Measurements from ENCODE around the gene PLCD1.
"Not testable (repeated sequence)": the region's sequence is repeated elsewhere in the genome, so short reads cannot be mapped to it uniquely, and the experiment has no call there.

PLCD1 gene

GRCh38 chr3:38036286-38036685, 6.8 kb upstream of the PLCD1 start:
- no peak for DNase-seq

DNA sequence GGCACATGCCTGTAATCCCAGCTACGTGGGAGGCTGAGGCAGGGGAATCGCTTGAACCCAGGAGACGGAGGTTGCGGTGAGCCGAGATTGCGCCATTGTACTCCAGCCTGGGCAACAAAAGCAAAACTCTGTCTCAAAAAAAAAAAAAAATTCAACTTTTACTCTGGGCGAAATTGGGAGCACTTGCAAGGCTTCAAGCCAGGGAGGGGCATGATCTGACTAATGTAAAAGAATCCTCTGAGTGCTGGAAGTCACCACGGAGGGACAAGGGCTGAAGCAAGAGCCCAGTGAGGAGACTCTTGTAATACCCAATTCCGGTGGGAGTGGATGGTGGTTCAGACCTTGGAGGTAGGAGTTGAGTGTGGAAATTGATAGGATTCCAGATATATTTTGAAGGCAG, 4.9 kb upstream of the PLCD1 start:
- not testable (repeated sequence) for DNase-seq

GRCh38 chr3:38033586-38033985, 4.1 kb upstream of the PLCD1 start:
- not testable (repeated sequence) for DNase-seq

DNA sequence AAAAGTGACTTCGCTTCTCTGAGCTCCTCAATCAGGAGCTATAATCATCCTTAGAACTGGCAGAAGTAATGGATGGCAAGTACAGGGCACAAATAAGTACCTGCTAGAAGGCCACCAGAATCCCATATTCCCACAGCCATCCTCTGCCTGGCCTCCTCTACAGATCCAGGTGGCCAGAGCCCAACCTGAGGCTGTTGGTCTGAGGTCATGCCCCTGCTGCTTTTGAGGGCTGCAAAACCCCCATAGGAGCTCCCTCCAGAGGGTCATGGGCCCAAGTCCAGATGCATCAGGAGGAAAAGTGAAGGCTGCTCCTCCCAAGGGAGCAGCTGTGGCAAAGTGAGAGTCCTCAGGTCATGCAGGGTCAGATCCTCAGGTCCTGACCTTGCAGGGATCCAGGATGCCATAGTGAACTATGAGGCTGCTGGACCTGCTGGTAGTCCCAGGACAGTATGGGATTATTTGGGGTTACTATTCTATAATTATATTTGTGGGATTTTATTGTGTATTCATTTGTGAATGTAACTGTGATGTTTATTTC, 3.0 kb upstream of the PLCD1 start:
- DNase-seq: no peak

DNA sequence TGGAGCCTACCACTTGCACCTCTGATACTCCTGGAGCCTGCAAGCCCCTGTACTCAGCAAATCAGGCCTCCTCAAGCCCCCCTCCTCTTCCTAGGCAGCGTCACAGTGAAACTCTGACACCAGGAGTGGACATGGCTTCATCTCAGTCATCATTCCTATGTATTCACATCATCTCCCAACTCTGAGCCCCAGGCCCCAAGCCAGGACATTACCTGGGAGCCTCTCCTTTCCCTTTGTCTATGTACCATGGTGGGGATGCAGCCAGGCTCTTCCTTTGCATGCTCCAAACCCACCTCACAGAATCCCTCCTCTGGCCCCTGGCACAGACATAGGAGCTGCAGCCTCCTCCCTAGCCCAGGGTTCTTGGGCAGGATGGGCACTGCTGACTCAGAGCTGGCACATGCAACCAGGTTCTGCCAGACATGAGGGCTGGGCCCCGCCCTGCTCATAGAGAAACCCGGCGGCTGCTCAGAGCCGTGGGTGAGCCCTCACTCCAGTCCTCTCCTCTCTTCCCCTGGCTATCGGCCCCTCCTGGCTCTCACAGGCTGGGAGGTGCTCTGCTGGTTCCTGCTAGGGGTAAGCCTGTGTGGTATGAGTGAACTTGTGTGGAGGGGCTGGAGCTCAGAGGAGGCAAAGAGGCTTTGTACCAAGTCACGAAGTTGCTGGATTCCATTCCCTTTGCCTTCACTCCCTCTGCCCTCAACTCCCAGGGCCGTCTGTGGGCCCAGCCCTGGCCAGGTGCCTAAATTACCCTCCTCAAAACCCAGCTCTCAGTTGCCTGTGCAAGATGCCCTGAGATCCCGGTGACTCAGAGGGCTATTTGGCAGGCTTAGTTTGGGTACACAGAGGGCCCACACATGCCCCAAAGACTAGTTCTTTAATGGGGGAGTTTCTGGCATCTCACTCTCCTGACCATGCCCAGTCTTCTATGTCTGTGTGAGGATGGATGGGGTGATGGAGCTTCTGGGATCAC, 1.9 kb upstream of the PLCD1 start:
- peak; percentile 57 for DNase-seq

GRCh38 chr3:38030126-38031021, 932 bp upstream of the PLCD1 start:
- DNase-seq: no peak

DNA sequence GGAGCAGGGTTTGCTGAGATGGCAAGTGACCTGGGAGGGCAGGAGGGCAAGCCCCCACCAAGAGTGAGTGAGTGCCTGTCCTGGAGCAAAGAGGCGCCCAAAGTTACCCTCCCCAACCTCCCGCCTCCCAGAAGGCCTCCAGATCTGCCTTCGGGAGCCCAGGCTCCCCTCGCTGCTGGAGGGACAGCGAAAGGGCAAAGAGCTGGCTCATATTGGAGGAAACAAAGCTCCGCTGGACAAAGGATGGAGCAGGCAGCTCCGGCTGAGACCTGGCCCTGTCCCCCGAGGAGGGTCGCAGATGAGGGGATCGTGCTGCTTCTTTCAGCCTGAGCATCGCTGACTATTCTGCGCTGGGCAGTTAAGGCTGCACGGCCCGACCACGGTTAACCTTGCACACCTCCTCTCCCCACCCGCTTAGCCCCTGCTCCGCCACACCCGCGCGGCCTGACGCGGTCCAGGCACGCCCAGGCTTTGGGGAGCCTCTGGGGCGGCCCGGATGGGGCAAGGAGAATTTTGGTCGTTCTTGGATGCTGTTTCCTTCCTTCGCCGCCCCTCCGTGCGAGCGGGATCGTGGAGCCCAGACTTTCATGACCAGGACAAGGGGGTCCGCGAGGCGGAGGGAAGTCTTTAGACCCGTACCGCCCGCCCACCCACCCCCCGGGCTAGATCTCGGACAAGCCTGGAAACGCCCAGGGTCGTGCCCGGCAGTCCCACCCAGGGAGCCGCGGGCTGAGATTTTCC, 651 bp downstream of the PLCD1 start:
- no peak for DNase-seq

GRCh38 chr3:38027466-38028465, 1.7 kb downstream of the PLCD1 start:
- no peak for DNase-seq

- DNase-seq: no peak
Measured at GRCh38 chr3:38026856-38027255, 2.6 kb downstream of the PLCD1 start.

DNA sequence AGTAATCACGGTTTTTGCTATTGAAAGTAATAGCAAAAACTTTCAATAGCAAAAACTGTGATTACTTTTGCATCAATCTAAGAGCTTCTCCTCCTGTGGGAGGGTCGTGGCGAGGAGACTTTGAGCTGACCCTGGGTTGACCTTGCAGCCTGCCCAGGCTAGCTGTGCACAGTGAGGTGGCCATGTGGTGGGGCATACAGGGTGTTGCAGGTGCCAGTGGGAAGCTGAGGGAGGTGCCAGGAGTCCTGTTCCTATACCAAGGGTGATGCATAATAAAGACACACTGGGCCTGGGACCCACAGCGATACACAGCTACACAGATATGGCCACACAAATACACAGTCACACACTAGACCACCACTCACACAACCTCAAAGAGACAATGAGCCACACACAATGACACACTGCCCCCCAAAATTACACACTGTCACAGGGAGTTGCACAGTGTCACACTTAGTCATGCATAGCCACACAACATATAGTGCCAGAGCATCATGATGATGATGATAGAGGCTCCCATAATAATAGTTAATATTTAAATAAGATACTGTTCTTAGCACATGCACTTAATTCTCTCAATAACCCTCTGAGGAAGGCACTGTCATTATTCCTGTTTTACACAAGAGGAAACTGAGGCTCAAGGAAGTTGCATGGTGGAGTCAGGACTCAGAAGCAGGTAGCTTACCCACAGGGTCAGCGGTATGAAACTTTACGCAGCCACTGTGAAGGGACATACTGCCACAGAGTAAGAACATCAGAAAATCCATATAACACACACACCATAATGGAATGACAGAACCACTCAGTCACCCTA, 6.3 kb downstream of the PLCD1 start:
- DNase-seq: no peak

DNA sequence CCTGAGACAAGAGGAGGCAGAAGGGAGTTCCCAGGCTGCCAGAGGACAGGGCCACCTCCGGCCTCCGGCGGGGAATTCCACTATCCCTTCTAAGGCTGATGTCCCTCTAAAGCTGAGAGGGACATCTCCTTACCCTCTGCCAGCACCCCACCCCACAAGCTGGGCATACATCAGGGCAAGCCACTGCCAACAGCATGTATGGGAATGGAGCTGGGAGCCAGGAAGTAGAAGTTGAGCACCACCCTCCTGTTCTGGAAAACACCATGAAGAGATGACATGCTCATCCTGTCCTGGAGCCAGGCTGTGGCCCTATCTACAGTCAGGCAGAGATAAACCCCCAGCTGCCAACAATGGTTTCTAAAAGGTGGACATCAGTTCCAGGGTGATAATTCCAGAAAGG, 7.1 kb downstream of the PLCD1 start:
- DNase-seq: no peak

DNA sequence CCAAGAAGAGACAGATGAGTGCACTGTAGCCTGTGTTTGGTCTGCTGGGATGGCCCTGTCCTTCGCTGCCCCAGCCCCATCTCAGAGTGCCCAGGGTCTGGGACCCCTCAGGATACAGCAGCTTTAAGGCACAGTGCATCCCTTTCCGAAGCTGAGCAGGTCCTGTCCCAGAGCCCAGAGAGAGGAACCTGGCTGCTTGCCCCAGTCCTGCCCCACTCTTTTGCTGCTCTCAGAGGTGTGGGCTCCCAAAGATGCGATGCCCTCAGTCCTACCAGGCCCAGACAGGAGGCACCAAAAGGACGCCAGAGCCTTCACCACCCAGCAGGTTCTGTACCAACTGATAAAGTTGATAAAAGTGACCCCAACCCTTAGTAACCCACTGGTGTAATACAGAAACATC, 8.2 kb downstream of the PLCD1 start:
- DNase-seq: no peak

DNA sequence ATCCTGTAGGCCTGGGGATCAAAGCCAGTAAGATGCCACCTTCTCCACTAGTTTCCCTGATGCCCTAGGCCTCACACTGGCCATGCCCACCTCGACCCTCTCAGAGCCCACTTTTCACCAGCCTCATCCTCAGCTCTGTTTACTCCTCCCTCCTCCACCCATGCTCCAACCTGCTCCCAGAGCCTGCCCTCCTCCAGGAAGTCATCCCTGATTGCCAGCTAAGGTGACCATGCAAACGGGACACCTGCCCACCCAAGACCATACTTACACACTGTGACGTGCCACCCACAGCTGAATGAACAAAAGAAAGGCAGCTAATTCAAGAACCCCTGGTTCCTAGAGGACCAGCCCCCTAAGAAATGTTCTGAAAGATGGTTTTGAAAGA, 9.1 kb downstream of the PLCD1 start:
- no peak for DNase-seq

- no peak for DNase-seq
Measured at GRCh38 chr3:38019658-38020341, 9.6 kb downstream of the PLCD1 start.

DNA sequence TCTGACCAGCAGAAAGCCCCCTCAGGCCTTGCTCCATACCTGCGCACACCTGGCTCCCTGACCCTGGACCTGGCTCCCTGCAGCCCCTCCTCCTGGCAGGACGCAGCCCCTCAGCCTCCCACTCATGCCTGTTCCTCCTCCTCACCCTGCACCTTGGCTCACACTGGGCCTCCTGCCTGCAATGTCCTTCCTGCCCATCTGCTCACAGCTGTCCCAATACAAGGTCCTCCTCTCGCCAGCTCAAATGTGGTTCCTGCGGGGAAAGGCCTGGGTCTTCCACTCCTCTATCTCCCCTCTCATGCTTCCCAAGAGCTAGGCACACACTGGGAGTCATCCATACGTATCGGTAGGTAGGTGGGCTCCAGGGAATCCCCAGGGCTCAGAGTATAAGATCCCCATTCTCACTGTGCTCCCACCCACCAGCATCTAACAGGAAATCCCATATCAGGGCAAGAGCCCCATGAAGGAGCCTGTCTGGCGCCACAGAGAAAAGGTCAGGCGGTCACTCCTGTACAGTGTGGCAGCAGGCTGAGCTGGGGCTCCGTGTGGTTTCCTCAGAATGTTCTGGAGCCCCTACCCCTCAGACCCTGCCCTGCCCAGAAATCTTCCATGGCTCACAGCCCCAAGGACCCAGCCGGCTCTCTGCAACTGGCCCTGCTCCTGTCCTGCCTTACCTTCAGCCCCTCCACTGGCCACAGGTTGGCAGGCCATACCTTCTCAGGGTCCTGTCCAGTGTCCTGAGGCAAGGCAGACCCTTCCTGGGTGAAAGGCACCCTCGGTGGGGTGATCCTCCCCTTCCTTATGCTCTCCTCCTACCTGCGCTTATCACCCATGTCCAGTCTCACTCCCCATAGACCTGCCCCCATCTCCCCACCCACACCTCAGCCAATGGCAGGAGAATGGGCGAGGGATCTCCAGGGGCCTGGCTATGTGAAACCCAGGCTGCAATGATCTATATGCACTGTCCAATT, 10.9 kb downstream of the PLCD1 start:
- no peak for DNase-seq

GRCh38 chr3:38017445-38018295, 11.8 kb downstream of the PLCD1 start:
- DNase-seq: no peak

DNA sequence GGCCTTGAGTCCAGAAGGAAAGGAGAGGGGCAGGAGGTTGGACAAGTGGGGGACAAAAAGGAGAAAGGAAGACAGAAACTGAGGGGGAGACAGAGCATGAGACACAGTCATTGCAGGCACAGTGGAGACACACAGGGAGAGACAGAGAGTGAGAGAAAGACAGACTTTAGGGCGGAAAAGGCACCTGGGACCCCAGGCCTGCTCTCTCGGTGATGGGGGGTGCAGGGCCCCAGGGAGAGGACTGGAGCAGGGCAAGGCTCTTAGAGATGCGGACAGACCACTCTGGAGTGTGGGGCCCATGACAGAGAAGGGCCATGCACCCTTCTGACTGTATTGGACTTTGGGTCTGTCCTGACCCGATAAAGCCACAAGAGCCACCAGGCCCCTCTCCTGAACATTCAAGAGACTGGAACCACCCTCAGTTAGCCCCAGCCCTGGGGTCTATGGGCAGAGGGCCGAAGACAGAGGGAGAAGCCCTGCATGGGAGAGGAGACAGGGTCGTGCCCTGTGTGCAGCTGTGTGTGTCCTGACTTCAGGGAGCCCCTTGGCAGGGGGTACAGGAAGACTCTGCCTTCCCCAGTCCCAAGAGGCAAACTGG, 12.5 kb downstream of the PLCD1 start:
- DNase-seq: no peak
